ENCODE data around the gene NGEF.

The NGEF gene

GRCh38 chr2:232973796-232974195 is 39.3 kb downstream of the NGEF start:
- no peak overlapping the region for H3K4me3 ChIP-seq (ENCODE audit: low read depth, low read length)
- no peak for DNase-seq (ENCODE audit: low read depth)
- no peak for TF ChIP-seq CTCF (IDR thresholded peaks at IDR 0.05; ENCODE audit: low read depth, low read length, missing control alignments)
- in situ Hi-C loops (cut with HindIII; ENCODE audit: low sequenced_read_pairs), result no loop called here

GRCh38 chr2:232973011-232973735 is 39.9 kb downstream of the NGEF start:
- no peak overlapping the region for H3K4me3 ChIP-seq (ENCODE audit: low read depth, low read length)
- in situ Hi-C loops (cut with HindIII; ENCODE audit: low sequenced_read_pairs), result no loop called here
- TF ChIP-seq CTCF (IDR thresholded peaks at IDR 0.05; ENCODE audit: low read depth, low read length, missing control alignments), result no peak
- DNase-seq (ENCODE audit: low read depth), result no peak

- DNase-seq (ENCODE audit: low read depth), result no peak
- H3K4me3 ChIP-seq (ENCODE audit: low read depth, low read length), result no peak overlapping the region
- TF ChIP-seq CTCF (IDR thresholded peaks at IDR 0.05; ENCODE audit: low read depth, low read length, missing control alignments), result no peak
- in situ Hi-C loops (cut with HindIII; ENCODE audit: low sequenced_read_pairs), result no loop called here
Observed at GRCh38 chr2:232971744-232972143, 41.3 kb downstream of the NGEF start.

GRCh38 chr2:232970051-232970450 is 43.0 kb downstream of the NGEF start:
- no peak for DNase-seq (ENCODE audit: low read depth)

GRCh38 chr2:232967474-232967873 is 45.6 kb downstream of the NGEF start:
- no peak for TF ChIP-seq CTCF (IDR thresholded peaks at IDR 0.05; ENCODE audit: low read depth, low read length, missing control alignments)
- DNase-seq (ENCODE audit: low read depth), result no peak
- in situ Hi-C loops (cut with HindIII; ENCODE audit: low sequenced_read_pairs), result no loop called here
- H3K4me3 ChIP-seq (ENCODE audit: low read depth, low read length), result no peak overlapping the region

More at GRCh38 chr2:232970051-232970450, 43.0 kb downstream of the NGEF start:
- no peak for TF ChIP-seq CTCF (IDR thresholded peaks at IDR 0.05; ENCODE audit: low read depth, low read length, missing control alignments)
- H3K4me3 ChIP-seq (ENCODE audit: low read depth, low read length), result no peak overlapping the region
- in situ Hi-C loops (cut with HindIII; ENCODE audit: low sequenced_read_pairs), result no loop called here

GRCh38 chr2:232966122-232966521 is 46.9 kb downstream of the NGEF start:
- in situ Hi-C loops (cut with HindIII; ENCODE audit: low sequenced_read_pairs), result no loop called here
- no peak for TF ChIP-seq CTCF (IDR thresholded peaks at IDR 0.05; ENCODE audit: low read depth, low read length, missing control alignments)
- DNase-seq (ENCODE audit: low read depth), result no peak
- H3K4me3 ChIP-seq (ENCODE audit: low read depth, low read length), result no peak overlapping the region
